ENCODE data around the gene GABRA4. TPM values are rescaled to one million over a fixed set of nuclear protein-coding genes. Genes with fewer than 3 reads are reported as not detected.
A peak's percentile ranks its signal among the peaks of the same experiment; 100 is the strongest.

GABRA4 gene
- polyA plus RNA-seq, 4 donors, result 0.09 to 0.17 (median 0.13) TPM; not detected in 1

GRCh38 chr4:46933686-46934085, 59.7 kb downstream of the GABRA4 start:
- DNase-seq (ENCODE audit: low read depth in 4 of 4, low spot score in 3 of 4), result no peak

- peak in 1 of 4 donors; percentile 15 for DNase-seq (ENCODE audit: low read depth in 4 of 4, low spot score in 3 of 4)
Observed at GRCh38 chr4:46931981-46932380, 61.4 kb downstream of the GABRA4 start.

GRCh38 chr4:46930891-46931290, 62.5 kb downstream of the GABRA4 start:
- DNase-seq (ENCODE audit: low read depth in 4 of 4, low spot score in 3 of 4), result no peak

- no peak for DNase-seq (ENCODE audit: low read depth in 4 of 4, low spot score in 3 of 4)
Observed at GRCh38 chr4:46927201-46927600, 66.2 kb downstream of the GABRA4 start.

GRCh38 chr4:46924789-46925529, 68.4 kb downstream of the GABRA4 start:
- no peak for DNase-seq (ENCODE audit: low read depth in 4 of 4, low spot score in 3 of 4)

- DNase-seq (ENCODE audit: low read depth in 4 of 4, low spot score in 3 of 4), result no peak
Observed at GRCh38 chr4:46922205-46922604, 71.2 kb downstream of the GABRA4 start.

GRCh38 chr4:46909078-46909477, 84.3 kb downstream of the GABRA4 start, which contains the start of gene COX7B2:
Gene COX7B2, minus strand, starts transcription at chr4:46909245. Its CDS starts 174,053 bp downstream, at chr4:46735192.
- no peak for DNase-seq (ENCODE audit: low read depth in 4 of 4, low spot score in 3 of 4)

GRCh38 chr4:46908148-46908547, 85.2 kb downstream of the GABRA4 start:
- DNase-seq (ENCODE audit: low read depth in 4 of 4, low spot score in 3 of 4), result no peak

GRCh38 chr4:46900082-46900481, 93.3 kb downstream of the GABRA4 start:
- DNase-seq (ENCODE audit: low read depth in 4 of 4, low spot score in 3 of 4), result no peak

- no peak for DNase-seq (ENCODE audit: low read depth in 4 of 4, low spot score in 3 of 4)
Observed at GRCh38 chr4:46894826-46895225, 98.6 kb downstream of the GABRA4 start.

- DNase-seq (ENCODE audit: low read depth in 4 of 4, low spot score in 3 of 4), result no peak
Observed at GRCh38 chr4:46890056-46890455, 103.3 kb downstream of the GABRA4 start.

- DNase-seq (ENCODE audit: low read depth in 4 of 4, low spot score in 3 of 4), result no peak
Observed at GRCh38 chr4:46889410-46889809, 104.0 kb downstream of the GABRA4 start.

- DNase-seq (ENCODE audit: low read depth in 4 of 4, low spot score in 3 of 4), result no peak
Observed at GRCh38 chr4:46886711-46887110, 106.7 kb downstream of the GABRA4 start.

- no peak for DNase-seq (ENCODE audit: low read depth in 4 of 4, low spot score in 3 of 4)
Observed at GRCh38 chr4:46878641-46879040, 114.7 kb downstream of the GABRA4 start.

GRCh38 chr4:46874811-46875210, 118.6 kb downstream of the GABRA4 start:
- no peak for DNase-seq (ENCODE audit: low read depth in 4 of 4, low spot score in 3 of 4)

GRCh38 chr4:46870411-46870810, 123.0 kb downstream of the GABRA4 start:
- DNase-seq (ENCODE audit: low read depth in 4 of 4, low spot score in 3 of 4), result no peak

Other genes starting within 250 kb of the GABRA4 start
- not detected for gene COX7B2, start 84.3 kb downstream of the GABRA4 start, polyA plus RNA-seq (ENCODE audit: insufficient read length in 4 of 4)
- 1 to 10 TPM in 1 of 4 donors, under 1 TPM in 2, not detected in 1; 0.50 to 1.0 (median 0.83) TPM for gene GABRB1, start 38.0 kb upstream of the GABRA4 start, polyA plus RNA-seq (ENCODE audit: insufficient read length in 4 of 4)